Neuron (in vitro differentiated cells): ENCODE results near the gene TMEFF1.
"Not testable (repeated sequence)": the region's sequence is repeated elsewhere in the genome, so short reads cannot be mapped to it uniquely, and the experiment has no call there.

ENCODE experiments used
- H2AFZ ChIP-seq: one replicate; pipeline ENCODE4 v1.6.1; 2013; ENCODE audit warnings: low read depth, mild to moderate bottlenecking, inconsistent platforms, low read length, moderate library complexity
- H3K27me3 ChIP-seq: one replicate; pipeline ENCODE4 v1.6.1; 2013; ENCODE audit warnings: low read length; ENCODE audit not compliant: insufficient read depth
- H3K36me3 ChIP-seq: one replicate; pipeline ENCODE4 v1.6.1; 2013; ENCODE audit warnings: low read length; ENCODE audit not compliant: insufficient read depth
- H3K4me1 ChIP-seq: one replicate; pipeline ENCODE4 v1.6.1; 2013; ENCODE audit warnings: low read length; ENCODE audit not compliant: insufficient read depth
- H3K4me3 ChIP-seq: 2 replicates; pipeline ENCODE4 v1.5.1; 2013; ENCODE audit warnings: mild to moderate bottlenecking, low read length, moderate library complexity
- H3K9me3 ChIP-seq: one replicate; pipeline ENCODE4 v1.6.1; 2013; ENCODE audit warnings: low read length

TMEFF1 gene

GRCh38 chr9:100486479-100487176, 13.7 kb downstream of the TMEFF1 start:
- H3K4me3 ChIP-seq = no peak overlapping the region

GRCh38 chr9:100488177-100488576, 15.2 kb downstream of the TMEFF1 start:
- peaks cover 3% of the 10 kb centered on the region for H3K4me1 ChIP-seq
- no peaks in the 10 kb centered on the region for H3K9me3 ChIP-seq
- H3K36me3 ChIP-seq = peaks cover 8% of the 10 kb centered on the region
- no peak overlapping the region for H2AFZ ChIP-seq
- no peaks in the 10 kb centered on the region for H3K27me3 ChIP-seq
- H3K4me3 ChIP-seq = no peak overlapping the region

More at GRCh38 chr9:100486479-100487176, 13.7 kb downstream of the TMEFF1 start:
- Histone ChIP-seq H3K27me3 (no peaks in the 10 kb centered on the region), H3K4me1 (peaks cover 3% of the 10 kb centered on the region), H3K36me3 (peaks cover 8% of the 10 kb centered on the region), H3K9me3 (no peaks in the 10 kb centered on the region), H2AFZ (no peak overlapping the region)

GRCh38 chr9:100489836-100490235, 16.9 kb downstream of the TMEFF1 start:
- Histone ChIP-seq H3K9me3 (no peaks in the 10 kb centered on the region), H3K36me3 (peaks cover 8% of the 10 kb centered on the region), H3K4me3 (no peak overlapping the region), H3K4me1 (peaks cover 3% of the 10 kb centered on the region), H3K27me3 (no peaks in the 10 kb centered on the region), H2AFZ (no peak overlapping the region)

GRCh38 chr9:100492952-100493351, 20.0 kb downstream of the TMEFF1 start:
- no peaks in the 10 kb centered on the region for H3K36me3 ChIP-seq
- no peaks in the 10 kb centered on the region for H3K9me3 ChIP-seq
- no peak overlapping the region for H2AFZ ChIP-seq
- H3K27me3 ChIP-seq = no peaks in the 10 kb centered on the region
- H3K4me3 ChIP-seq = no peak overlapping the region
- peaks cover 3% of the 10 kb centered on the region for H3K4me1 ChIP-seq

- Histone ChIP-seq H3K36me3 (peaks cover 26% of the 10 kb centered on the region), H3K9me3 (peaks cover 1% of the 10 kb centered on the region), H3K4me3 (no peak overlapping the region), H3K27me3 (no peaks in the 10 kb centered on the region), H2AFZ (no peak overlapping the region), H3K4me1 (no peaks in the 10 kb centered on the region)
These were observed 25.6 kb downstream of the TMEFF1 start for GRCh38 chr9:100498592-100498991.

GRCh38 chr9:100499460-100499859, 26.5 kb downstream of the TMEFF1 start:
- Histone ChIP-seq H3K36me3 (peaks cover 34% of the 10 kb centered on the region), H3K4me1 (no peaks in the 10 kb centered on the region), H3K27me3 (no peaks in the 10 kb centered on the region), H3K4me3 (no peak overlapping the region), H2AFZ (no peak overlapping the region), H3K9me3 (peaks cover 1% of the 10 kb centered on the region)

- no peak overlapping the region for H3K4me3 ChIP-seq
- peaks cover 1% of the 10 kb centered on the region for H3K9me3 ChIP-seq
- no peaks in the 10 kb centered on the region for H3K4me1 ChIP-seq
- no peaks in the 10 kb centered on the region for H3K27me3 ChIP-seq
- H3K36me3 ChIP-seq = peaks cover 34% of the 10 kb centered on the region
- no peak overlapping the region for H2AFZ ChIP-seq
These were observed 26.9 kb downstream of the TMEFF1 start for GRCh38 chr9:100499866-100500265.

GRCh38 chr9:100505564-100506159, 32.7 kb downstream of the TMEFF1 start:
- H3K4me3 ChIP-seq = no peak overlapping the region
- H2AFZ ChIP-seq = no peak overlapping the region
- H3K9me3 ChIP-seq = peaks cover 3% of the 10 kb centered on the region
- no peaks in the 10 kb centered on the region for H3K27me3 ChIP-seq
- H3K4me1 ChIP-seq = no peaks in the 10 kb centered on the region
- peaks cover 45% of the 10 kb centered on the region for H3K36me3 ChIP-seq

GRCh38 chr9:100507350-100507749, 34.4 kb downstream of the TMEFF1 start:
- not testable (repeated sequence) for H3K4me3 ChIP-seq, H3K27me3 ChIP-seq, H2AFZ ChIP-seq, H3K9me3 ChIP-seq, H3K4me1 ChIP-seq
- H3K36me3 ChIP-seq = peaks cover 52% of the 10 kb centered on the region

GRCh38 chr9:100511205-100511604, 38.3 kb downstream of the TMEFF1 start:
- H3K27me3 ChIP-seq = no peaks in the 10 kb centered on the region
- H2AFZ ChIP-seq = no peak overlapping the region
- H3K4me1 ChIP-seq = no peaks in the 10 kb centered on the region
- peaks cover 53% of the 10 kb centered on the region for H3K36me3 ChIP-seq
- no peak overlapping the region for H3K4me3 ChIP-seq
- H3K9me3 ChIP-seq = peaks cover 2% of the 10 kb centered on the region

- Histone ChIP-seq H3K4me1 (no peaks in the 10 kb centered on the region), H3K4me3 (no peak overlapping the region), H3K36me3 (peaks cover 61% of the 10 kb centered on the region), H2AFZ (no peak overlapping the region), H3K27me3 (no peaks in the 10 kb centered on the region), H3K9me3 (no peaks in the 10 kb centered on the region)
These were observed 42.9 kb downstream of the TMEFF1 start for GRCh38 chr9:100515578-100516494.

GRCh38 chr9:100521282-100521681, 48.3 kb downstream of the TMEFF1 start:
- Histone ChIP-seq H2AFZ (no peak overlapping the region), H3K9me3 (peaks cover 7% of the 10 kb centered on the region), H3K27me3 (no peaks in the 10 kb centered on the region), H3K4me1 (no peaks in the 10 kb centered on the region), H3K4me3 (no peak overlapping the region), H3K36me3 (peaks cover 76% of the 10 kb centered on the region)

- H3K9me3 ChIP-seq = peaks cover 15% of the 10 kb centered on the region
- peaks cover 52% of the 10 kb centered on the region for H3K36me3 ChIP-seq
- H3K4me3 ChIP-seq = no peak overlapping the region
- no peak overlapping the region for H2AFZ ChIP-seq
- no peaks in the 10 kb centered on the region for H3K4me1 ChIP-seq
- no peaks in the 10 kb centered on the region for H3K27me3 ChIP-seq
These were observed 52.6 kb downstream of the TMEFF1 start for GRCh38 chr9:100525563-100525962.
